H1 (cell line): ENCODE measurements around the gene DIPK1B. TPM values are rescaled to one million over a fixed set of nuclear protein-coding genes. Genes with fewer than 3 reads are reported as not detected.

ENCODE experiments used
- CTCF ChIA-PET: fragments of 300-600 bp; sonication (Branson Sonifier 250); formaldehyde crosslinking; loops from one replicate; lab custom pipeline; 2021; ENCODE audit not compliant: partially characterized antibody; lab: Charles Lee
- POLR2A ChIA-PET: fragments of 300-600 bp; sonication (Branson Sonifier 250); formaldehyde crosslinking; loops from one replicate; lab custom pipeline; 2021; ENCODE audit warnings: inconsistent platforms; ENCODE audit not compliant: partially characterized antibody; lab: Charles Lee
- DNase-seq, 2 experiments: peaks; one replicate each; pipeline versions ENCODE4 v3.0.0 to v3.0.0-alpha.2; 2010 to 2022; ENCODE audit warnings: low spot score in 2 of 2, low read depth in 1 of 2, mixed read lengths in 1 of 2
- FAIRE-seq: peaks from 2 replicates; lab custom pipeline; 2011; peaks lifted over from hg19 to GRCh38; lab: Jason Lieb, UNC
- H2AFZ ChIP-seq: 2 replicates; pipeline ENCODE4 v1.8.1; 2012; ENCODE audit warnings: low read length, inconsistent platforms
- H2AK5ac ChIP-seq: 2 replicates; pipeline ENCODE4 v1.6.1; 2013; ENCODE audit warnings: low read depth, low read length
- H2BK120ac ChIP-seq: replicated peaks from 2 replicates; pipeline ENCODE3; 2013; ENCODE audit warnings: low read depth, low read length, inconsistent platforms
- H2BK12ac ChIP-seq: 2 replicates; pipeline ENCODE4 v1.6.1; 2013; ENCODE audit warnings: low read depth, low read length
- H2BK15ac ChIP-seq: 2 replicates; pipeline ENCODE4 v1.6.1; 2013; ENCODE audit warnings: low read length
- H2BK20ac ChIP-seq: 2 replicates; pipeline ENCODE4 v1.6.1; 2013; ENCODE audit warnings: low read length
- H2BK5ac ChIP-seq: 2 replicates; pipeline ENCODE4 v1.6.1; 2013; ENCODE audit warnings: low read depth, low read length
- H3K14ac ChIP-seq: 2 replicates; pipeline ENCODE4 v1.6.1; 2013; ENCODE audit warnings: inconsistent platforms; ENCODE audit not compliant: insufficient read length
- H3K18ac ChIP-seq: 2 replicates; pipeline ENCODE4 v1.6.1; 2013; ENCODE audit warnings: low read length; ENCODE audit errors: extremely low read depth
- H3K23ac ChIP-seq: 2 replicates; pipeline ENCODE4 v1.6.1; 2013; ENCODE audit warnings: inconsistent platforms; ENCODE audit not compliant: insufficient read length
- H3K23me2 ChIP-seq: 2 replicates; pipeline ENCODE4 v1.6.1; 2013; ENCODE audit warnings: low read depth, low read length
- H3K27ac ChIP-seq: 2 replicates; pipeline ENCODE4 v1.6.1; 2011; ENCODE audit warnings: low read depth, low read length, inconsistent platforms
- H3K27me3 ChIP-seq, 4 experiments: replicated peaks in 1 of 4; 1 replicate in 1 of 4; 2 replicates in 3 of 4; pipeline versions ENCODE4 v1.6.1 to v1.8.1; 2011 to 2013; ENCODE audit warnings: low read length in 3 of 4, mild to moderate bottlenecking in 3 of 4, inconsistent platforms in 2 of 4, mixed read lengths in 2 of 4, moderate library complexity in 1 of 4; ENCODE audit not compliant: control insufficient read depth in 3 of 4, insufficient read depth in 3 of 4; ENCODE audit errors: extremely low read depth in 1 of 4
- H3K36me3 ChIP-seq, 4 experiments: 2 replicates each; pipeline versions ENCODE4 v1.6.1 to v1.8.1; 2011 to 2013; ENCODE audit warnings: mild to moderate bottlenecking in 4 of 4, low read length in 3 of 4, moderate library complexity in 2 of 4, control low read depth in 1 of 4, inconsistent platforms in 1 of 4; ENCODE audit not compliant: insufficient read depth in 4 of 4, control insufficient read depth in 2 of 4
- H3K4ac ChIP-seq: replicated peaks from 2 replicates; pipeline ENCODE3; 2013; ENCODE audit warnings: low read length, low read depth, mixed read lengths, inconsistent platforms; ENCODE audit not compliant: insufficient read length
- H3K4me1 ChIP-seq, 4 experiments: replicated peaks in 1 of 4; 1 replicate in 1 of 4; 2 replicates in 3 of 4; pipeline versions ENCODE4 v1.6.1 to v1.8.1; 2011 to 2013; ENCODE audit warnings: low read length in 3 of 4, inconsistent platforms in 2 of 4, mixed read lengths in 1 of 4; ENCODE audit not compliant: insufficient read depth in 4 of 4, control insufficient read depth in 3 of 4
- H3K4me2 ChIP-seq, 2 experiments: 2 replicates each; pipeline versions ENCODE4 v1.6.1 to v1.8.1; 2011 to 2013; ENCODE audit warnings: low read depth in 2 of 2, low read length in 2 of 2, control low read depth in 1 of 2, inconsistent platforms in 1 of 2, mild to moderate bottlenecking in 1 of 2; ENCODE audit not compliant: insufficient read depth in 1 of 2
- H3K4me3 ChIP-seq, 4 experiments: fragments of 200-600, 300-600 bp in 1 of 4; sonication (generic), shearing (Covaris generic), sonication (Bioruptor Twin) in 1 of 4; 2 replicates each; pipeline versions ENCODE4 v1.5.1 to v1.8.1; 2011 to 2016; ENCODE audit warnings: low read length in 4 of 4, low read depth in 3 of 4, control low read depth in 2 of 4, inconsistent platforms in 2 of 4, mild to moderate bottlenecking in 2 of 4, mixed read lengths in 1 of 4, moderate library complexity in 1 of 4; ENCODE audit not compliant: insufficient read depth in 2 of 4; ENCODE audit errors: extremely low read depth in 1 of 4
- H3K56ac ChIP-seq: replicated peaks from 2 replicates; pipeline ENCODE3; 2013; ENCODE audit warnings: low read depth, mild to moderate bottlenecking, mixed read lengths, low read length, inconsistent platforms; ENCODE audit not compliant: insufficient read length
- H3K79me1 ChIP-seq: 2 replicates; pipeline ENCODE4 v1.6.1; 2013; ENCODE audit warnings: low read depth, low read length, control low read depth
- H3K79me2 ChIP-seq, 2 experiments: 2 replicates each; pipeline versions ENCODE4 v1.6.1 to v1.8.1; 2012 to 2013; ENCODE audit warnings: low read length in 2 of 2, mild to moderate bottlenecking in 2 of 2, inconsistent platforms in 1 of 2; ENCODE audit not compliant: insufficient read depth in 2 of 2, control insufficient read depth in 1 of 2
- H3K9ac ChIP-seq, 4 experiments: replicated peaks in 1 of 4; 1 replicate in 1 of 4; 2 replicates in 3 of 4; pipeline versions ENCODE4 v1.6.1 to v1.8.1; 2011 to 2013; ENCODE audit warnings: low read depth in 3 of 4, low read length in 3 of 4, control low read depth in 2 of 4, mild to moderate bottlenecking in 2 of 4, moderate library complexity in 2 of 4, inconsistent platforms in 1 of 4; ENCODE audit errors: extremely low read depth in 1 of 4
- H3K9me3 ChIP-seq, 2 experiments: 2 replicates each; pipeline versions ENCODE4 v1.6.1 to v1.8.1; 2012 to 2013; ENCODE audit warnings: mild to moderate bottlenecking in 2 of 2, moderate library complexity in 2 of 2, control low read depth in 1 of 2, inconsistent platforms in 1 of 2, low read depth in 1 of 2, low read length in 1 of 2, mixed read lengths in 1 of 2; ENCODE audit not compliant: insufficient read depth in 2 of 2
- H4K20me1 ChIP-seq, 2 experiments: replicated peaks in 1 of 2; 2 replicates each; pipeline versions ENCODE3 to v1.8.1; 2011 to 2013; ENCODE audit warnings: inconsistent platforms in 2 of 2, low read length in 2 of 2, mild to moderate bottlenecking in 1 of 2; ENCODE audit not compliant: insufficient read depth in 2 of 2, control insufficient read depth in 1 of 2
- H4K5ac ChIP-seq: 2 replicates; pipeline ENCODE4 v1.6.1; 2013; ENCODE audit warnings: low read length, low read depth, mixed read lengths, inconsistent platforms; ENCODE audit not compliant: insufficient read length
- H4K8ac ChIP-seq: 2 replicates; pipeline ENCODE4 v1.8.0; 2013; ENCODE audit warnings: mild to moderate bottlenecking, moderate library complexity, low read length, inconsistent platforms; ENCODE audit not compliant: insufficient read depth; ENCODE audit errors: extremely low read depth
- H4K91ac ChIP-seq: replicated peaks from 2 replicates; pipeline ENCODE3; 2013; ENCODE audit warnings: low read length, mixed read lengths, inconsistent platforms; ENCODE audit not compliant: insufficient read length
- CREB1 ChIP-seq: IDR thresholded peaks from 2 replicates; pipeline ENCODE4 v1.6.1; 2012; ENCODE audit warnings: inconsistent platforms
- GABPA ChIP-seq: IDR thresholded peaks from 2 replicates; pipeline ENCODE4 v1.6.1; 2011; ENCODE audit warnings: mild to moderate bottlenecking, low read length, moderate library complexity, borderline replicate concordance; ENCODE audit not compliant: insufficient read depth
- NRF1 ChIP-seq: IDR thresholded peaks from 2 replicates; pipeline ENCODE4 v1.6.1; 2011; ENCODE audit warnings: mild to moderate bottlenecking, low read depth, low read length, improper control_type of control experiment
- SIN3A ChIP-seq, 2 experiments: IDR thresholded peaks in 1 of 2; conservative IDR thresholded peaks in 1 of 2; 2 replicates each; pipeline ENCODE4 v1.6.1; 2011 to 2012; ENCODE audit warnings: low read length in 2 of 2, improper control_type of control experiment in 1 of 2, low read depth in 1 of 2, mild to moderate bottlenecking in 1 of 2
- SIX5 ChIP-seq: IDR thresholded peaks from 2 replicates; pipeline ENCODE4 v1.6.1; 2011; ENCODE audit warnings: mild to moderate bottlenecking, low read depth, low read length
- WGBS, 2 experiments: shearing (Covaris generic) in 1 of 2; methylation state at CpG; one replicate each; pipeline versions ENCODE4 v1.1.6 to v1.1.7; 2013 to 2015; ENCODE audit warnings: low lambda C conversion rate in 2 of 2, mixed read lengths in 2 of 2, inconsistent platforms in 1 of 2, low coverage in 1 of 2, missing lambda C conversion rate in 1 of 2; ENCODE audit not compliant: insufficient replicate concordance in 2 of 2, insufficient coverage in 1 of 2, insufficient read length in 1 of 2; ENCODE audit errors: extremely low coverage in 1 of 2, missing lambda C conversion rate in 1 of 2; 5-methylcytosine and 5-hydroxymethylcytosine counted together
- polyA plus RNA-seq, 7 experiments: library from polyadenylated mRNA; depleted of rRNA in 3 of 7; stranded (reverse) in 5 of 7; unstranded in 2 of 7; fragments of >200 nt in 5 of 7; fragments of 200-250 nt in 2 of 7; gene quantifications; 1 replicate in 5 of 7; 2 replicates in 1 of 7; 4 replicates in 1 of 7; pipeline versions ENCODE4 v1.2.1 to v1.2.3, GENCODE V29; 2011 to 2013; ENCODE audit warnings: missing spikeins in 2 of 7, mixed read lengths in 2 of 7
- total RNA-seq: library from RNA; stranded (reverse); fragmentation: NEBNext Ultra II Directional; extraction: Animal tissue kit (Norgen Biotek cat#: 25700); gene quantifications from 2 replicates; pipeline ENCODE4 v1.2.1, GENCODE V29; 2021
- TF ChIP-seq, protein P1 (sequence below): IDR thresholded peaks from 2 replicates; pipeline ENCODE4 v1.6.1; 2012; ENCODE audit warnings: inconsistent platforms

DIPK1B gene
- total and polyA plus RNA-seq, 2 of the 8 experiments (the other 6 are each of a cell fraction or from before 2014, with no cell fraction given), result 32.3 to 64.8 TPM

DNA sequence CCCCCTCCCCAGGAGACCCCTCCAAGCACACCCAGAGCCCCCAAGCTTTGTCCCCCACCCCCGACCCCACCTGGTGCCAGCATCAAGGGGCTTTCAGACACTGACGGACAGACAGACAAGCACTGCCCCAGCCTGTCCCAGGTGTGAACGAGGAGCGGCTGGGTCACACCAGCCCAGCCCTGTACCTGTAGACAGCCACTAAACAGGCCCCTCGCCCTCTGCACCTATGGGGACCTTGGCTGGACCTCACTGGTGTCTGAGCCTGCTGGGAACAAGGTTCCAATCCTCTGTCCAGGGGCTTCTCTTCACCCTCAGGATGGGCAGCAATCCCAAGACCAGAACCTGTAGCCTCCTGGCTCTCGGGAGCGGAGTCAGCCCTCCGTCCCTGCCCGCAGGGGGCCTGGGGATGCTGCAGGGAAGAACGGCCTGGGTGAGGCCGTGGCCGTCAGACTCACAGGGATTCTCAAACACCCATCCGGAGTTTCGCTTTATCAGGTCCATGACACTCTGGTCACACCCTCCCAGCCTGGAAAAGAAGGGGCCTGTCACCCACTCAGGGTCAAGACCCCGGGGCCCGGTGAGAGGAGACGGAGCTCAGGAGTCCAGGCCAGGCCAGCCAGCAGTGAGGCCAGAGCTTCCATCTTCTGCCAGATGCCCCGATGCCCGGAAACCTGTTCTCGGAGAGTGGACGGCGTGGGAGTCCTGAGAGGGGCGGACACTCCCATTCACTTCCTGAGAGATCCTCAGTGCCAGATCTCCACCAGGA lies 33.2 kb downstream of the DIPK1B start:
- H3K79me1 ChIP-seq, result no peaks in the 10 kb centered on the region
- no peak overlapping the region for H3K4ac ChIP-seq
- no peak overlapping the region for H2BK20ac ChIP-seq
- no peak overlapping the region for H2BK5ac ChIP-seq
- FAIRE-seq (no peak), DNase-seq (no peak)
- H2BK120ac ChIP-seq, result no peak overlapping the region
- ChIA-PET POLR2A (interaction anchor here (11.7 kb wide), 1 partner anchor 16 kb away, joined by 137 read pairs; no protein-coding TSS in a partner anchor), CTCF (interaction anchor here (1.1 to 4.8 kb wide), 5 partner anchors 9 to 22 kb away, joined by 5 to 36 read pairs (median 8); partner anchors contain the start of gene LCN8)
- H3K56ac ChIP-seq, result no peak overlapping the region
- no peaks in the 10 kb centered on the region for H3K9me3 ChIP-seq
- H3K23me2 ChIP-seq, result no peaks in the 10 kb centered on the region; the same call in 1 of the 2 replicates
- no peak overlapping the region for H4K5ac ChIP-seq
- H3K27ac ChIP-seq, result no peak overlapping the region
- no peaks in the 10 kb centered on the region for H3K79me2 ChIP-seq
- H3K23ac ChIP-seq, result no peak overlapping the region
- peaks cover 0 to 20% (median 9%) of the 10 kb centered on the region in 4 experiments; a peak in 6 of 7 replicates for H3K4me1 ChIP-seq
- H2AK5ac ChIP-seq, result no peak overlapping the region
- no peak overlapping the region for H2BK15ac ChIP-seq
- no peak overlapping the region for H3K14ac ChIP-seq
- no peak overlapping the region for H2BK12ac ChIP-seq
- H4K91ac ChIP-seq, result no peak overlapping the region
- WGBS, 2 experiments, result 93% methylated on average over 22 of the region's 23 CpGs; no CpG with 5 or more reads in 1 of the 2 experiments
- H3K18ac ChIP-seq, result no peak overlapping the region
- TF ChIP-seq SIX5, result no peak
- TF ChIP-seq SIN3A (conservative IDR thresholded peaks at IDR 0.05 in 1 of 2, IDR thresholded peaks at IDR 0.05 in 1 of 2; ENCODE audit: low read depth in 1 of 2, low read length in 2 of 2), result no peak
- TF ChIP-seq, protein P1, sequence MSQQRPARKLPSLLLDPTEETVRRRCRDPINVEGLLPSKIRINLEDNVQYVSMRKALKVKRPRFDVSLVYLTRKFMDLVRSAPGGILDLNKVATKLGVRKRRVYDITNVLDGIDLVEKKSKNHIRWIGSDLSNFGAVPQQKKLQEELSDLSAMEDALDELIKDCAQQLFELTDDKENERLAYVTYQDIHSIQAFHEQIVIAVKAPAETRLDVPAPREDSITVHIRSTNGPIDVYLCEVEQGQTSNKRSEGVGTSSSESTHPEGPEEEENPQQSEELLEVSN, result no peak
- TF ChIP-seq CREB1, result no peak
- TF ChIP-seq GABPA, result no peak
- no peak for TF ChIP-seq NRF1
- no peak overlapping the region for H3K9ac ChIP-seq
- peaks cover 0 to 4% (median 0%) of the 10 kb centered on the region in 4 experiments; a peak in 2 of 7 replicates for H3K27me3 ChIP-seq
- no peaks in the 10 kb centered on the region for H4K20me1 ChIP-seq
- no peak overlapping the region for H3K4me2 ChIP-seq
- H3K36me3 ChIP-seq, result no peaks in the 10 kb centered on the region
- no peak overlapping the region for H3K4me3 ChIP-seq
- no peak overlapping the region for H4K8ac ChIP-seq
- H2AFZ ChIP-seq, result no peak overlapping the region
